ENCODE measurements around the gene ABCA9. TPM values are rescaled to one million over a fixed set of nuclear protein-coding genes. Genes with fewer than 3 reads are reported as not detected.
"Not testable (repeated sequence)": the region's sequence is repeated elsewhere in the genome, so short reads cannot be mapped to it uniquely, and the experiment has no call there.

The ABCA9 gene
- total RNA-seq, 1 experiment from 2014 or later: not detected

DNA sequence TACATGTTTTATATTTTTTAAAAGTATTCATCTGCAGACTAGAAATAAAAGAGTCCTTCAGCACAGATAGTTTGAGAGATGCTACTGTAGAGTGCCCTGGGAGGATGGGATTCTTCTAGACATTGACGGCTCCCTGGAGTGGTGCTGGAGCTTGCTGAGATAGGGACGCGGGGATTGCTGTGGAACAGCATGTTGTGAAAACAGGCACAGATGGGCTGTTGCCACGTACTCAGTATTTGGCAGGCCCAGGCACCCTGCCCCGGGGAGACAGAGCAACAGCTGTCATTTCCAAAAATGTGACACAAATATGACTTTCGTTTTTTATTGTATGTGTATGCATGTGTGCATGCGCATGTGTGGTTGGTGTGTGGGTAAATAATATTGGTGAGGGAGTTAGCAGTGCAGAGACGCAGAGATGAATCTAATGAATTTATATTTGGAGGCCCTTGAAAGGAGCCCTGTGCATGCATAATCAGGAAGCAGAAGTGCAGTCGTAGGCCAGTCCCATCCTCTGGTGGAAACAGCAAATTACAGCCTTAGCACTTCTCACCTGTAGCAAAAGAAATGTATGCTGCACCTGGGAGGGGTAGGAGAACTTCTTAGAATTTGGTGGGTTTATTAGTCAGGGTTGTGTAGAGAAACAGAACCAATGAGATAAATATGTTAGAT lies 99.4 kb downstream of the ABCA9 start:
- H3K9me2 ChIP-seq (ENCODE audit: insufficient read depth): peaks cover 7% of the 10 kb centered on the region; the same call in 1 of the 2 replicates
- no peaks in the 10 kb centered on the region for H3K27me3 ChIP-seq (ENCODE audit: insufficient read depth, low read depth)
- no peaks in the 10 kb centered on the region for H3K36me3 ChIP-seq (ENCODE audit: low read depth)
- no peaks in the 10 kb centered on the region for H3K79me2 ChIP-seq (ENCODE audit: low read depth)
- no peak for TF ChIP-seq EZH2 (IDR thresholded peaks at IDR 0.05; ENCODE audit: low read depth)
- TF ChIP-seq, protein P1, sequence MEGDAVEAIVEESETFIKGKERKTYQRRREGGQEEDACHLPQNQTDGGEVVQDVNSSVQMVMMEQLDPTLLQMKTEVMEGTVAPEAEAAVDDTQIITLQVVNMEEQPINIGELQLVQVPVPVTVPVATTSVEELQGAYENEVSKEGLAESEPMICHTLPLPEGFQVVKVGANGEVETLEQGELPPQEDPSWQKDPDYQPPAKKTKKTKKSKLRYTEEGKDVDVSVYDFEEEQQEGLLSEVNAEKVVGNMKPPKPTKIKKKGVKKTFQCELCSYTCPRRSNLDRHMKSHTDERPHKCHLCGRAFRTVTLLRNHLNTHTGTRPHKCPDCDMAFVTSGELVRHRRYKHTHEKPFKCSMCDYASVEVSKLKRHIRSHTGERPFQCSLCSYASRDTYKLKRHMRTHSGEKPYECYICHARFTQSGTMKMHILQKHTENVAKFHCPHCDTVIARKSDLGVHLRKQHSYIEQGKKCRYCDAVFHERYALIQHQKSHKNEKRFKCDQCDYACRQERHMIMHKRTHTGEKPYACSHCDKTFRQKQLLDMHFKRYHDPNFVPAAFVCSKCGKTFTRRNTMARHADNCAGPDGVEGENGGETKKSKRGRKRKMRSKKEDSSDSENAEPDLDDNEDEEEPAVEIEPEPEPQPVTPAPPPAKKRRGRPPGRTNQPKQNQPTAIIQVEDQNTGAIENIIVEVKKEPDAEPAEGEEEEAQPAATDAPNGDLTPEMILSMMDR (conservative IDR thresholded peaks at IDR 0.05): no peak
- ChIA-PET CTCF (no interaction called here), POLR2A (ENCODE audit: unreplicated experiment) (no interaction called here)
- no peaks in the 10 kb centered on the region for H3F3A ChIP-seq (ENCODE audit: insufficient read depth, low read depth)
- intact Hi-C loops (cut with micrococcal nuclease; ENCODE audit: unreplicated experiment): no loop called here
- no peaks in the 10 kb centered on the region for H4K20me1 ChIP-seq (ENCODE audit: insufficient read depth)
- H3K4me1 ChIP-seq (replicated peaks; ENCODE audit: insufficient read depth): no peaks in the 10 kb centered on the region
- no peak overlapping the region for H2AFZ ChIP-seq
- no peaks in the 10 kb centered on the region; the same call in 1 of the 2 replicates for H3K9me3 ChIP-seq (ENCODE audit: insufficient read depth, low read depth)
- H3K27ac ChIP-seq: no peak overlapping the region
- no peak overlapping the region for H3K4me2 ChIP-seq
- no peak for DNase-seq
- BruUV-seq (replicated peaks): no TSS peak
- H3K4me3 ChIP-seq: no peak overlapping the region

DNA sequence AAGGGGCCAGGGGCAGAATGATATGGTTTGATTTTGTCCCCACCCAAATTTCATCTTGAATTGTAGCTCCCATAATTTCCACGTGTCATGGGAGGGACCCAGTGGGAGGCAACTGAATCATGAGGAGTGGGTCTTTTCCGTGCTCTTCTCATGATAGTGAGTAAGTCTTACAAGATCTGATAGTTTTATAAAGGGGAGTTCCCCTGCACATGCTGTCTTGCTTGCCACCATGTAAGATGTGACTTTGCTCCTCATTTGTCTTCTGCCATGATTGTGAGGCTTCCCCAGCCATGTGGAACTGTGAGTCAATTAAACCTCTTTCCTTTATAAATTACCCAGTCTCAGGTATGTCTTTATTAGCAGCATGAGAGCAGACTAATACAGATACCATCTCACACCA lies 101.6 kb downstream of the ABCA9 start:
- POLR2A ChIA-PET (ENCODE audit: unreplicated experiment); H3F3A ChIP-seq (ENCODE audit: insufficient read depth, low read depth); H3K9me2 ChIP-seq (ENCODE audit: insufficient read depth); intact Hi-C loops (cut with micrococcal nuclease; ENCODE audit: unreplicated experiment); H3K79me2 ChIP-seq (ENCODE audit: low read depth); DNase-seq; CTCF ChIA-PET; H3K4me2 ChIP-seq; H3K4me3 ChIP-seq; BruUV-seq (replicated peaks); H3K27me3 ChIP-seq (ENCODE audit: insufficient read depth, low read depth); H3K36me3 ChIP-seq (ENCODE audit: low read depth); H3K4me1 ChIP-seq (replicated peaks; ENCODE audit: insufficient read depth); H3K27ac ChIP-seq; H4K20me1 ChIP-seq (ENCODE audit: insufficient read depth); H3K9me3 ChIP-seq (ENCODE audit: insufficient read depth, low read depth); H2AFZ ChIP-seq: not testable (repeated sequence)

DNA sequence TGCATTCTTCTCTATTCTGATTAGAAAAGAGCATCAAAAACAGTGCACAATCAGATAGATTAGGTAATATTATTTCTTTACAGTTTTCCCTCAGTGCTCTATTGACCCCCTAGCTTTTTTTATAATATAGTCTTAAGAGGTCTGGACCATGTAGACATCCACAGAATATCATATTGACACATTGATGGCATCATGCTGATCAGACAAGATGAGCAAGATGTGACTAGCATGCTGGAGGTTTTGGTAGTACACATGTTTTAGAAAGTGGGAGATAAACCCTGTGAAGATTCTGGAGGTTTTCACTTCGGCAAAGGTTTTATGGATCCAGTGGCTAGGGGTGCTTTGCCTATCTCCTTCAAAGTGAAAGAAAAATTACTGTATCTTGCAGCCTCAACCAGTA lies 102.8 kb downstream of the ABCA9 start:
- DNase-seq: no peak
- no peaks in the 10 kb centered on the region for H3K79me2 ChIP-seq (ENCODE audit: low read depth)
- H3K27me3 ChIP-seq (ENCODE audit: insufficient read depth, low read depth): no peaks in the 10 kb centered on the region
- H3K4me3 ChIP-seq: no peak overlapping the region
- no peak overlapping the region for H2AFZ ChIP-seq
- BruUV-seq (replicated peaks): no TSS peak
- no peak overlapping the region for H3K27ac ChIP-seq
- no peaks in the 10 kb centered on the region for H4K20me1 ChIP-seq (ENCODE audit: insufficient read depth)
- H3K4me2 ChIP-seq: no peak overlapping the region
- H3K36me3 ChIP-seq (ENCODE audit: low read depth): no peaks in the 10 kb centered on the region
- H3F3A ChIP-seq (ENCODE audit: insufficient read depth, low read depth): no peaks in the 10 kb centered on the region
- intact Hi-C loops (cut with micrococcal nuclease; ENCODE audit: unreplicated experiment): no loop called here
- H3K4me1 ChIP-seq (replicated peaks; ENCODE audit: insufficient read depth): no peaks in the 10 kb centered on the region
- ChIA-PET CTCF (no interaction called here), POLR2A (ENCODE audit: unreplicated experiment) (no interaction called here)
- no peaks in the 10 kb centered on the region for H3K9me2 ChIP-seq (ENCODE audit: insufficient read depth)
- 0 out of 2 replicates have a peak, but pooled peaks cover 3% of the 10 kb centered on the region for H3K9me3 ChIP-seq (ENCODE audit: insufficient read depth, low read depth)
- TF ChIP-seq, protein P1 (conservative IDR thresholded peaks at IDR 0.05): no peak
- no peak for TF ChIP-seq EZH2 (IDR thresholded peaks at IDR 0.05; ENCODE audit: low read depth)
